Measurements from ENCODE around the gene NNT.
"Not testable (repeated sequence)": the region's sequence is repeated elsewhere in the genome, so short reads cannot be mapped to it uniquely, and the experiment has no call there.

NNT gene

GRCh38 chr5:43570450-43571158 is 32.4 kb upstream of the NNT start:
- TF ChIP-seq CTCF (IDR thresholded peaks at IDR 0.05; ENCODE audit: insufficient read depth, low read depth, low read length, missing control alignments): no peak
- no peak for DNase-seq (ENCODE audit: low read depth)
- no peak overlapping the region for H3K4me3 ChIP-seq (ENCODE audit: low read depth, low read length)

DNA sequence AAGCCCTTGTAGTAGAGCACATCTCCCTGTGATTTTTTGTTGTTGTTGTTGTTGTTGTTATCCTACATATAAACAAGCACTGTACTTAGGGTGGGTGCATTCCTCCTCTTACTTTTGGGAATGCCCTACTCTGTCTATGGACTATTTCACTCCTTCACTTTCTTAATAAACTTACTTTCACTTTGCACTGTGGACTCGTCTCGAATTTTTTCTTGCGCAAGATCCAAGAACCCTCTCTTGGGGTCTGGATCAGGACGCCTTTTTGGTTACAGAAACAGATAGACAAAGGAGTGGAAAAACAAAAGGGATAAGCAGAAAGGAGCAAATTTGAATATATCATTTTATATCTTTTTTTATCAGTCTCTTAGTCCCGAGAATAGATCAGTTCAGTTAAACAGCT is 31.7 kb upstream of the NNT start:
- no peak overlapping the region for H3K4me3 ChIP-seq (ENCODE audit: low read depth, low read length)
- no peak for DNase-seq (ENCODE audit: low read depth)
- no peak for TF ChIP-seq CTCF (IDR thresholded peaks at IDR 0.05; ENCODE audit: insufficient read depth, low read depth, low read length, missing control alignments)

GRCh38 chr5:43572357-43572756 is 30.6 kb upstream of the NNT start:
- DNase-seq (ENCODE audit: low read depth): no peak
- H3K4me3 ChIP-seq (ENCODE audit: low read depth, low read length): no peak overlapping the region
- no peak for TF ChIP-seq CTCF (IDR thresholded peaks at IDR 0.05; ENCODE audit: insufficient read depth, low read depth, low read length, missing control alignments)

DNA sequence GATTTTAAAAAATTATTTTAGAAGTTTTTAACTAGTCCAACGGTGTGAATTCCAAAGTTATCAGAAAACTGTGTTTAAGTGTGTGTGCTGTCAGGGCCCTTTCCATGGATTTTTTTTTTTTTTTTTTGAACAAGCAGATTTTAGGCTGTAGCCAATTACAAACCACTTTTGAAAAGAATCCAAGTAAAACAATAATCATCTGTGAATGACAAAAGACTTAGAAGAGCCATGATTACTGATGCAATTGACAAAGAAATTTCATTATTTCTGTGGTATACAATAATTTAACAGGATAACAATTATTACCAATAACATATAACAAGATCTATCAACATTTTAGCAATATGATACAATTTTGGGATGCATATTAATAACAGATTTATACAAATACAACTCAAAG is 29.9 kb upstream of the NNT start:
- no peak for TF ChIP-seq CTCF (IDR thresholded peaks at IDR 0.05; ENCODE audit: insufficient read depth, low read depth, low read length, missing control alignments)
- H3K4me3 ChIP-seq (ENCODE audit: low read depth, low read length): no peak overlapping the region
- DNase-seq (ENCODE audit: low read depth): no peak

DNA sequence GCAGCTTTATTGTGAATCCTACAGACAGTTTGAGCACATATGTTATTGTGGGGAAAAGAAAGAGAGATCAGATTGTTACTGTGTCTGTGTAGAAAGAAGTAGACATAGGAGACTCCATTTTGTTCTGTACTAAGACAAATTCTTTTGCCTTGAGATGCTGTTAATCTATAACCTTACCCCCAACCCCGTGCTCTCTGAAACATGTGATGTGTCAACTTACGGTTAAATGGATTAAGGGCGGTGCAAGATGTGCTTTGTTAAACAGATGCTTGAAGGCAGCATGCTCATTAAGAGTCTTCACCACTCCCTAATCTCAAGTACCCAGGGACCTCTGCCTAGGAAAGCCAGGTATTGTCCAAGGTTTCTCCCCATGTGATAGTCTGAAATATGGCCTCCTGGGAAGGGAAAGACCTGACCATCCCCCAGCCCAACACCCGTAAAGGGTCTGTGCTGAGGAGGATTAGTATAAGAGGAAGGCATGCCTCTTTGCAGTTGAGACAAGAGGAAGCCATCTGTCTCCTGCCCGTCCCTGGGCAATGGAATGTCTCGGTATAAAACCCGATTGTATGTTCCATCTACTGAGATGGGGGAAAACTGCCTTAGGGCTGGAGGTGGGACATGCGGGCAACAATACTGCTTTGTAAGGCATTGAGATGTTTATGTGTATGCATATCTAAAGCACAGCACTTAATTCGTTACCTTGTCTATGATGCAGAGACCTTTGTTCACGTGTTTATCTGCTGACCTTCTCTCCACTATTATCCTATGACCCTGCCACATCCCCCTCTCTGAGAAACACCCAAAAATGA is 22.4 kb upstream of the NNT start:
- H3K4me3 ChIP-seq (ENCODE audit: low read depth, low read length); DNase-seq (ENCODE audit: low read depth): not testable (repeated sequence)

DNA sequence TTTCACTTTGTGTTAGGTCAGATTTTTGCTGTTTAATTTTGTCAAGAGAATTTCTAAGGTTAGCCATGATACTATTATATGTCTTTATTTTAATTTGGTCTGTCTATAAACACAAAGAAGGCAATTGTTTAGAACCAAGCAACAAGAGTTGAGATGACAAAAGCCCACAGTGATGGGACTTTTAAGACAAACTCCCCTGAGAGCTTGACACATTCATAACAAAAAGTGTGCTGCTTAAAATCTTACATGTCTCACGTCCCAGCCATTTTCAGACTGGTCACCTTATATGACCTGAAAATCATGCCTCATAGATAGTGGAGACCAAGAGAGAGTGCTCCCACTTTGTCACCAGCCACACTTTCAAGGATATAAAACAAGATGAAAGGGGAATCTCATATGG is 21.6 kb upstream of the NNT start:
- DNase-seq (ENCODE audit: low read depth): no peak
- H3K4me3 ChIP-seq (ENCODE audit: low read depth, low read length): no peak overlapping the region
- TF ChIP-seq CTCF (IDR thresholded peaks at IDR 0.05; ENCODE audit: insufficient read depth, low read depth, low read length, missing control alignments): no peak

DNA sequence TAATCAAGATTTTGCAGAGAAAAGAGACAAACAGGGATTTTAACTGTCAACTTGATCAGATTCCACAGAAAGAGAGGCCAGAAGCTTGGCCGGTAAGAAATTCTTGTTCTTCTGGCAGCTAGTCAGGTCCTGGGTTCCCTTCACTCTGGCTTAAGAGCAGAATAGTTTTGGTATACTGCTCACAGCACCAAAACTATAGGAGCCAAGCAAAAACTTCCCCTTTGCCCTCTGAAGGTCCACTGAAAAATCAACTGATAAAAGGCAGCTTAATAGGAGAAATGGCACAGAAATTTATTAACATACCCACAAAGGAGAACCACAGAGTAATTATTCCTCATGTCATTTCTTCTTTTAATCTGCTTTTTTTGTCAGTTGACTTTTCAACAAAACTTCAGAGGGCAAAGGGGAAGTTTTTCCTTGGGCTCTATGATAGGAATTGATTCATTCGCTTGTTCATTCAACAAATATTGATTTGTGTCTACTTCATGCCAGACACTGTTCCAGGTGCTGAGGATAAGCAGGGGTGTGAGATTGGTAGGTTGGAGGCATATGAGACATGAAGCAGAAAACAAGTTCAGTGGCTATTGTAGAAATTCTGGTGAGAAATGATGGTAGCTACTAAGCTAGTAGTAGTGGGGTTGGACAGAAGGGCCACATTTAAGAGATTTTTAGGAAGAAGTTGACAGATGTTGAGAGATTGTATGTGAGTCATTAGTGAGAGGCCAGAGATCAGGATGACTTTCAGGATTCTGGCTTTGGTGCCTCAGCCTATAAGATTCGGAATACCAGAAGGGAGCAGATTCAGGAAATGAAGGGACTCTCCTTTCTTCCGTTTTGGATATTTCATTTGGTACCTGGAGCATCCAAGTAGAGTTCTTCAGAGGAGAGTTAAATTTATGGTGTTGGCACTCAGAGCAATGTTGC is 20.6 kb upstream of the NNT start:
- H3K4me3 ChIP-seq (ENCODE audit: low read depth, low read length): no peak overlapping the region
- TF ChIP-seq CTCF (IDR thresholded peaks at IDR 0.05; ENCODE audit: insufficient read depth, low read depth, low read length, missing control alignments): no peak

More for the DNA sequence above, 20.6 kb upstream of the NNT start:
- no peak for DNase-seq (ENCODE audit: low read depth)

All from GM12865 (cell line).